Ovary (tissue), 9 donors: ENCODE data around the gene ZNHIT1. TPM values are rescaled to one million over a fixed set of nuclear protein-coding genes. Genes with fewer than 3 reads are reported as not detected.
"Not testable (repeated sequence)": the region's sequence is repeated elsewhere in the genome, so short reads cannot be mapped to it uniquely, and the experiment has no call there.

Experiments
- DNase-seq, 5 donors: peaks; one replicate each; pipeline ENCODE4 v3.0.0-alpha.2; 2019 to 2020
- H3K27ac ChIP-seq, 2 donors: fragments of 200-600 bp; one replicate each; pipeline versions ENCODE4 v1.5.1 to v1.8.0; 2019 to 2022
- H3K27me3 ChIP-seq: fragments of 200-600 bp; one replicate; pipeline ENCODE4 v1.8.0; 2022
- H3K36me3 ChIP-seq: fragments of 200-600 bp; sonication (generic); one replicate; pipeline ENCODE4 v1.5.1; 2019
- H3K4me1 ChIP-seq: one replicate; pipeline ENCODE4 v1.8.1; 2013; ENCODE audit warnings: mild to moderate bottlenecking, moderate library complexity; ENCODE audit not compliant: insufficient read depth
- H3K4me3 ChIP-seq: fragments of 200-600 bp; sonication (generic); one replicate; pipeline ENCODE4 v1.5.1; 2017
- H3K9me3 ChIP-seq, 2 donors: fragments of 200-600 bp in 1 of 2; sonication (generic) in 1 of 2; one replicate each; pipeline versions ENCODE4 v1.5.1 to v1.8.1; 2013 to 2019; ENCODE audit warnings: mild to moderate bottlenecking in 1 of 2, moderate library complexity in 1 of 2
- CTCF ChIP-seq, 3 donors: fragments of 450-650 bp in 2 of 3; fragments of 200-600 bp in 1 of 3; IDR thresholded peaks; one replicate each; pipeline versions ENCODE4 v1.5.1 to v1.8.0; 2016 to 2022; ENCODE audit warnings: antibody characterized with exemption in 3 of 3, mild to moderate bottlenecking in 1 of 3
- EP300 ChIP-seq: sonication (generic); formaldehyde crosslinking; IDR thresholded peaks from one replicate; pipeline ENCODE4 v1.6.1; 2017; ENCODE audit warnings: antibody characterized with exemption
- POLR2A ChIP-seq: fragments of 450-650 bp; IDR thresholded peaks from one replicate; pipeline ENCODE4 v1.6.1; 2017; ENCODE audit warnings: antibody characterized with exemption, mild to moderate bottlenecking, moderate library complexity
- WGBS, 3 donors: extraction: QIAGEN DNeasy Blood & Tissue Kit in 1 of 3; methylation state at CpG; one replicate each; pipeline versions ENCODE4 v1.1.5 to v1.1.7; 2013 to 2017; 5-methylcytosine and 5-hydroxymethylcytosine counted together
- intact Hi-C, 4 donors: fragments of 100-400 bp; cut with DNase I; formaldehyde crosslinking; loops; one replicate each; pipeline versions ENCODE4 v1.11.0 to v1.15.1; 2022 to 2023
- polyA plus RNA-seq, 2 donors: library from polyadenylated mRNA; stranded (reverse); fragments of 200-250 nt in 1 of 2; fragments of 350-450 nt in 1 of 2; fragmentation: Illumina TruSeq in 1 of 2; extraction: RNeasy Lipid Tissue Mini Kit (QIAGEN cat#74804) in 1 of 2; gene quantifications; one replicate each; pipeline ENCODE4 v1.2.3, GENCODE V29; 2013 to 2014
- total RNA-seq, 7 donors: library from RNA; depleted of rRNA in 2 of 7; stranded (reverse); fragments of >200 nt in 2 of 7; fragmentation: NEBNext Ultra II Directional in 3 of 7; extraction: Animal tissue kit (Norgen Biotek cat#: 25700) in 3 of 7; gene quantifications; one replicate each; pipeline versions ENCODE4 v1.1.0 to v1.2.4, GENCODE V29; 2016 to 2023
- donor health status: DM: no; HTN: no; CAD: no; lungs with moderate emphysema.
- donor health status: DM: no; HTN: no; CAD: no.
- donor health status: Bipolar disorder and iron deficiency.
- donor health status: DM: yes; HTN: yes; CAD: no.
- donor health status: DM: no; HTN: no; CAD: no.
- donor health status: DM: yes; HTN: yes; CAD: no.

ZNHIT1 gene
- total and polyA plus RNA-seq, 9 donors: 27.6 to 84.4 (median 43.5) TPM

GRCh38 chr7:101200862-101201599 lies 16.9 kb upstream of the ZNHIT1 start, which contains the start of gene MOGAT3:
Gene MOGAT3 (minus strand): TSS chr7:101201036. CDS start chr7:101200854, 182 bp downstream.
- H3K4me1 ChIP-seq: no peaks in the 10 kb centered on the region
- no peak within 1 kb of the TSS for H3K4me3 ChIP-seq
- WGBS, 3 donors: 31 to 41% (median 32%) methylated on average over 21 of the region's 21 CpGs
- no peak within 1 kb of the TSS for H3K27ac ChIP-seq
- TF ChIP-seq EP300 (no peak), POLR2A (no peak), CTCF (IDR thresholded peaks at IDR 0.05) (no peak)
- intact Hi-C loops: no loop called here
- H3K9me3 ChIP-seq: no peaks in the 10 kb centered on the region
- H3K27me3 ChIP-seq: peaks cover 4% of the 10 kb centered on the region
- no peaks in the 10 kb centered on the region for H3K36me3 ChIP-seq
- no peak for DNase-seq

GRCh38 chr7:101201695-101202602 lies 16.0 kb upstream of the ZNHIT1 start:
- Histone ChIP-seq H3K27ac (no peak overlapping the region), H3K27me3 (peaks cover 4% of the 10 kb centered on the region), H3K36me3 (no peaks in the 10 kb centered on the region), H3K4me3 (no peak overlapping the region), H3K4me1 (no peaks in the 10 kb centered on the region), H3K9me3 (no peaks in the 10 kb centered on the region)
- DNase-seq: no peak
- intact Hi-C loops: no loop called here
- TF ChIP-seq CTCF (IDR thresholded peaks at IDR 0.05) (no peak), POLR2A (no peak), EP300 (no peak)
- 6% methylated on average over 63 to 75 of the region's 75 CpGs for WGBS, 3 donors

GRCh38 chr7:101202603-101202918 lies 15.4 kb upstream of the ZNHIT1 start:
- no peak overlapping the region for H3K27ac ChIP-seq
- no peaks in the 10 kb centered on the region for H3K36me3 ChIP-seq
- intact Hi-C loops: no loop called here
- TF ChIP-seq POLR2A (no peak), EP300 (no peak), CTCF (IDR thresholded peaks at IDR 0.05) (no peak)
- DNase-seq: no peak
- peaks cover 4% of the 10 kb centered on the region for H3K27me3 ChIP-seq
- H3K4me3 ChIP-seq: no peak overlapping the region
- no peaks in the 10 kb centered on the region for H3K4me1 ChIP-seq
- WGBS, 3 donors: 78 to 82% (median 79%) methylated on average over 5 of the region's 5 CpGs
- H3K9me3 ChIP-seq: no peaks in the 10 kb centered on the region

GRCh38 chr7:101203740-101204738 lies 13.9 kb upstream of the ZNHIT1 start:
- H3K4me3 ChIP-seq, H3K36me3 ChIP-seq, H3K27me3 ChIP-seq, H3K27ac ChIP-seq, H3K4me1 ChIP-seq, H3K9me3 ChIP-seq, DNase-seq: not testable (repeated sequence)
- intact Hi-C loops: loop anchor here in 1 of 4 donors (1.0 kb wide), 1 partner anchor 20 kb away; no protein-coding TSS in a partner anchor
- 56 to 71% (median 62%) methylated on average over 22 of the region's 22 CpGs for WGBS, 3 donors
